ENCODE data around the gene MBOAT2. TPM values are rescaled to one million over a fixed set of nuclear protein-coding genes. Genes with fewer than 3 reads are reported as not detected.

Gene MBOAT2
- total RNA-seq, 1 donor from 2014 or later = 72.5 TPM

GRCh38 chr2:8929128-8929527, 74.4 kb downstream of the MBOAT2 start:
- no peaks in the 10 kb centered on the region for H3K36me3 Mint-ChIP-seq (ENCODE audit: unreplicated experiment)
- H3K9me3 Mint-ChIP-seq (ENCODE audit: unreplicated experiment) = no peaks in the 10 kb centered on the region
- H3K27me3 Mint-ChIP-seq (ENCODE audit: unreplicated experiment) = peaks cover 1% of the 10 kb centered on the region
- no peak for TF ChIP-seq CTCF (IDR thresholded peaks at IDR 0.05; ENCODE audit: partially characterized antibody, unreplicated experiment)
- no peak overlapping the region for H3K27ac Mint-ChIP-seq (ENCODE audit: unreplicated experiment)
- peaks cover 10% of the 10 kb centered on the region for H3K4me1 Mint-ChIP-seq (ENCODE audit: low read depth, unreplicated experiment)
- H3K4me3 Mint-ChIP-seq (ENCODE audit: unreplicated experiment) = no peak overlapping the region
- DNase-seq = no peak

- no peak for DNase-seq
- Mint-ChIP-seq H3K9me3 (ENCODE audit: unreplicated experiment) (no peaks in the 10 kb centered on the region), H3K27ac (ENCODE audit: unreplicated experiment) (no peak overlapping the region), H3K4me3 (ENCODE audit: unreplicated experiment) (no peak overlapping the region), H3K27me3 (ENCODE audit: unreplicated experiment) (peaks cover 1% of the 10 kb centered on the region), H3K36me3 (ENCODE audit: unreplicated experiment) (no peaks in the 10 kb centered on the region), H3K4me1 (ENCODE audit: low read depth, unreplicated experiment) (peaks cover 5% of the 10 kb centered on the region)
- no peak for TF ChIP-seq CTCF (IDR thresholded peaks at IDR 0.05; ENCODE audit: partially characterized antibody, unreplicated experiment)
Measured at GRCh38 chr2:8927510-8928455, 75.7 kb downstream of the MBOAT2 start.

- H3K27me3 Mint-ChIP-seq (ENCODE audit: unreplicated experiment) = peaks cover 1% of the 10 kb centered on the region
- no peaks in the 10 kb centered on the region for H3K36me3 Mint-ChIP-seq (ENCODE audit: unreplicated experiment)
- TF ChIP-seq CTCF (IDR thresholded peaks at IDR 0.05; ENCODE audit: partially characterized antibody, unreplicated experiment) = no peak
- H3K9me3 Mint-ChIP-seq (ENCODE audit: unreplicated experiment) = no peaks in the 10 kb centered on the region
- DNase-seq = no peak
- H3K4me3 Mint-ChIP-seq (ENCODE audit: unreplicated experiment) = no peak overlapping the region
- peaks cover 5% of the 10 kb centered on the region for H3K4me1 Mint-ChIP-seq (ENCODE audit: low read depth, unreplicated experiment)
- no peak overlapping the region for H3K27ac Mint-ChIP-seq (ENCODE audit: unreplicated experiment)
Measured at GRCh38 chr2:8926356-8926755, 77.1 kb downstream of the MBOAT2 start.

- Mint-ChIP-seq H3K36me3 (ENCODE audit: unreplicated experiment) (no peaks in the 10 kb centered on the region), H3K4me3 (ENCODE audit: unreplicated experiment) (no peak overlapping the region), H3K27ac (ENCODE audit: unreplicated experiment) (no peak overlapping the region), H3K9me3 (ENCODE audit: unreplicated experiment) (no peaks in the 10 kb centered on the region), H3K4me1 (ENCODE audit: low read depth, unreplicated experiment) (peaks cover 5% of the 10 kb centered on the region), H3K27me3 (ENCODE audit: unreplicated experiment) (peaks cover 1% of the 10 kb centered on the region)
- DNase-seq = no peak
- no peak for TF ChIP-seq CTCF (IDR thresholded peaks at IDR 0.05; ENCODE audit: partially characterized antibody, unreplicated experiment)
Measured at GRCh38 chr2:8925411-8925810, 78.1 kb downstream of the MBOAT2 start.

GRCh38 chr2:8923183-8923582, 80.3 kb downstream of the MBOAT2 start:
- Mint-ChIP-seq H3K4me1 (ENCODE audit: low read depth, unreplicated experiment) (peaks cover 5% of the 10 kb centered on the region), H3K27ac (ENCODE audit: unreplicated experiment) (no peak overlapping the region), H3K4me3 (ENCODE audit: unreplicated experiment) (no peak overlapping the region), H3K9me3 (ENCODE audit: unreplicated experiment) (no peaks in the 10 kb centered on the region), H3K27me3 (ENCODE audit: unreplicated experiment) (peaks cover 1% of the 10 kb centered on the region), H3K36me3 (ENCODE audit: unreplicated experiment) (no peaks in the 10 kb centered on the region)
- DNase-seq = no peak
- TF ChIP-seq CTCF (IDR thresholded peaks at IDR 0.05; ENCODE audit: partially characterized antibody, unreplicated experiment) = no peak
